MM.1S (cell line): ENCODE data around the gene GSG1L.

Experiments
- DNase-seq: peaks from one replicate; pipeline ENCODE4 v3.0.0-alpha.2; 2015
- H2AFZ ChIP-seq: fragments of 300-600 bp; sonication (generic); 2 replicates; pipeline ENCODE4 v1.6.0; 2016; ENCODE audit warnings: antibody characterized with exemption, low read length
- H3F3A ChIP-seq: fragments of 300-600 bp; sonication (generic); 2 replicates; pipeline ENCODE4 v1.6.1; 2016; ENCODE audit warnings: mild to moderate bottlenecking, antibody characterized with exemption, low read length, moderate library complexity, mixed read lengths; ENCODE audit not compliant: insufficient read depth
- H3K27ac ChIP-seq: fragments of 300-600 bp; sonication (generic); 2 replicates; pipeline ENCODE4 v1.5.1; 2016; ENCODE audit warnings: mild to moderate bottlenecking, low read length
- H3K27me3 ChIP-seq: fragments of 300-600 bp; sonication (generic); replicated peaks from 2 replicates; pipeline ENCODE4 v1.6.0; 2016; ENCODE audit warnings: low read length; ENCODE audit not compliant: insufficient read depth
- H3K36me3 ChIP-seq: fragments of 300-600 bp; sonication (generic); replicated peaks from 2 replicates; pipeline ENCODE4 v1.6.1; 2016; ENCODE audit warnings: mild to moderate bottlenecking, low read length, mixed read lengths; ENCODE audit not compliant: insufficient read depth
- H3K4me1 ChIP-seq: fragments of 300-600 bp; sonication (generic); 2 replicates; pipeline ENCODE4 v1.6.1; 2016; ENCODE audit warnings: low read length, mixed read lengths
- H3K4me2 ChIP-seq: fragments of 300-600 bp; sonication (generic); 2 replicates; pipeline ENCODE4 v1.6.0; 2016; ENCODE audit warnings: low read depth, low read length
- H3K4me3 ChIP-seq: fragments of 300-600 bp; sonication (generic); 2 replicates; pipeline ENCODE4 v1.5.1; 2016; ENCODE audit warnings: low read length, mixed read lengths
- H3K79me2 ChIP-seq: fragments of 300-600 bp; sonication (generic); 2 replicates; pipeline ENCODE4 v1.6.1; 2016; ENCODE audit warnings: mixed run types, low read length, mixed read lengths
- H3K9ac ChIP-seq: fragments of 300-600 bp; sonication (generic); 2 replicates; pipeline ENCODE4 v1.6.1; 2016; ENCODE audit warnings: low read length, mixed read lengths
- H3K9me2 ChIP-seq: fragments of 300-600 bp; sonication (generic); replicated peaks from 2 replicates; pipeline ENCODE4 v1.6.1; 2016; ENCODE audit warnings: mild to moderate bottlenecking, low read length, mixed read lengths; ENCODE audit not compliant: insufficient read depth
- H3K9me3 ChIP-seq: fragments of 300-600 bp; sonication (generic); replicated peaks from 2 replicates; pipeline ENCODE4 v1.6.1; 2016; ENCODE audit warnings: mild to moderate bottlenecking, low read length, mixed read lengths; ENCODE audit not compliant: insufficient read depth
- H4K20me1 ChIP-seq: fragments of 300-600 bp; sonication (generic); 2 replicates; pipeline ENCODE4 v1.6.1; 2016; ENCODE audit warnings: mild to moderate bottlenecking, low read length, moderate library complexity, mixed read lengths; ENCODE audit not compliant: insufficient read depth
- CTCF ChIP-seq: fragments of 300-600 bp; sonication (generic); IDR thresholded peaks from 2 replicates; pipeline ENCODE4 v1.5.1; 2016; ENCODE audit warnings: antibody characterized with exemption, low read length, mixed read lengths
- EZH2 ChIP-seq: fragments of 300-600 bp; sonication (generic); optimal IDR thresholded peaks from 2 replicates; pipeline ENCODE3; 2017; ENCODE audit warnings: low read depth, mild to moderate bottlenecking, antibody characterized with exemption, low read length, mixed read lengths
- EZH2phosphoT487 ChIP-seq: fragments of 300-600 bp; sonication (generic); IDR thresholded peaks from 2 replicates; pipeline ENCODE4 v1.6.1; 2018; ENCODE audit warnings: antibody characterized with exemption, low read length

Gene GSG1L

GRCh38 chr16:27740496-27741201, 322.9 kb downstream of the GSG1L start:
- no peaks in the 10 kb centered on the region for H3K36me3 ChIP-seq

GRCh38 chr16:27739606-27740357, 323.7 kb downstream of the GSG1L start:
- H3K9me3 ChIP-seq = no peaks in the 10 kb centered on the region
- H3K36me3 ChIP-seq = no peaks in the 10 kb centered on the region
- no peaks in the 10 kb centered on the region for H3K27me3 ChIP-seq
- no peak for DNase-seq
- H4K20me1 ChIP-seq = no peaks in the 10 kb centered on the region
- H3K9me2 ChIP-seq = no peaks in the 10 kb centered on the region
- no peak overlapping the region for H3K9ac ChIP-seq
- H2AFZ ChIP-seq = no peak overlapping the region
- no peaks in the 10 kb centered on the region for H3K4me1 ChIP-seq
- no peak overlapping the region for H3K4me3 ChIP-seq
- H3F3A ChIP-seq = no peaks in the 10 kb centered on the region
- H3K79me2 ChIP-seq = no peaks in the 10 kb centered on the region
- TF ChIP-seq EZH2phosphoT487 = no peak
- no peak for TF ChIP-seq CTCF
- TF ChIP-seq EZH2 = no peak
- no peak overlapping the region for H3K27ac ChIP-seq
- H3K4me2 ChIP-seq = no peak overlapping the region

More at GRCh38 chr16:27740496-27741201, 322.9 kb downstream of the GSG1L start:
- TF ChIP-seq CTCF (no peak), EZH2phosphoT487 (no peak), EZH2 (no peak)
- Histone ChIP-seq H3K4me1 (no peaks in the 10 kb centered on the region), H3K9ac (no peak overlapping the region), H3K27me3 (no peaks in the 10 kb centered on the region), H2AFZ (no peak overlapping the region), H3K9me2 (no peaks in the 10 kb centered on the region), H3K27ac (no peak overlapping the region), H3K79me2 (no peaks in the 10 kb centered on the region), H4K20me1 (no peaks in the 10 kb centered on the region), H3F3A (no peaks in the 10 kb centered on the region), H3K4me2 (no peak overlapping the region), H3K4me3 (no peak overlapping the region), H3K9me3 (no peaks in the 10 kb centered on the region)
- DNase-seq = no peak

- DNase-seq = no peak
- Histone ChIP-seq H4K20me1 (no peaks in the 10 kb centered on the region), H2AFZ (no peak overlapping the region), H3K9me3 (no peaks in the 10 kb centered on the region), H3K79me2 (no peaks in the 10 kb centered on the region), H3K4me1 (no peaks in the 10 kb centered on the region), H3K4me2 (no peak overlapping the region), H3K27ac (no peak overlapping the region), H3K9me2 (no peaks in the 10 kb centered on the region), H3K9ac (no peak overlapping the region), H3K27me3 (no peaks in the 10 kb centered on the region), H3K4me3 (no peak overlapping the region), H3K36me3 (no peaks in the 10 kb centered on the region), H3F3A (no peaks in the 10 kb centered on the region)
- TF ChIP-seq EZH2 = no peak
- no peak for TF ChIP-seq CTCF
- no peak for TF ChIP-seq EZH2phosphoT487
Measured at GRCh38 chr16:27738596-27738995, 324.9 kb downstream of the GSG1L start.
